Keratinocyte (primary cell): Measurements from ENCODE around the gene GIT2.

Experiments used
- EZH2 ChIP-seq: IDR thresholded peaks from one replicate; pipeline ENCODE4 v1.6.1; 2012; ENCODE audit warnings: inconsistent platforms, mild to moderate bottlenecking, low read length, moderate library complexity
- TF ChIP-seq, protein P1 (sequence below), 3 experiments: IDR thresholded peaks in 1 of 3; conservative IDR thresholded peaks in 1 of 3; optimal IDR thresholded peaks in 1 of 3; 2 replicates in 2 of 3; 3 replicates in 1 of 3; pipeline versions ENCODE3 to v1.5.1; 2011; ENCODE audit warnings: low read length in 3 of 3, mild to moderate bottlenecking in 3 of 3, moderate library complexity in 2 of 3, control low read depth in 1 of 3, inconsistent platforms in 1 of 3; ENCODE audit not compliant: insufficient read depth in 2 of 3; ENCODE audit errors: extremely low read depth in 1 of 3

DNA sequence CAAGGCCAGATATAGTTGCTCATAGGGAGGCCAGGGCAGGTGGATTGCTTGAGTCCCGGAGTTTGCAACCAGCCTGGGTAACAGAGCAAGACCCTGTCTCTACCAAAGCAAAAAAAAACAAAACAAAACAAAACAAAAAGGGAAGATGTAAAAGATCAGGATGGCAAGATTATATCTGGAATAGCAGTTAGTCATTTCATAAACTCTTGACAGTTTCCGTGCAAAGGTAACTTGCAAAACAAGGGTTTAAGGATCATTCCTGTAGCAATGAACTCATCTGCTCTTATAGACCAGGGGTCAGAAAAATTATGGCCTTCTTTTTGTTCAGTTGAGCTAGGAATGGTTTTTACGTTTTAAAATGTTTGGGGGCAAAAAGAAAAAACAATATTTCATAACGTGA lies 29.6 kb downstream of the GIT2 start:
- TF ChIP-seq, protein P1, sequence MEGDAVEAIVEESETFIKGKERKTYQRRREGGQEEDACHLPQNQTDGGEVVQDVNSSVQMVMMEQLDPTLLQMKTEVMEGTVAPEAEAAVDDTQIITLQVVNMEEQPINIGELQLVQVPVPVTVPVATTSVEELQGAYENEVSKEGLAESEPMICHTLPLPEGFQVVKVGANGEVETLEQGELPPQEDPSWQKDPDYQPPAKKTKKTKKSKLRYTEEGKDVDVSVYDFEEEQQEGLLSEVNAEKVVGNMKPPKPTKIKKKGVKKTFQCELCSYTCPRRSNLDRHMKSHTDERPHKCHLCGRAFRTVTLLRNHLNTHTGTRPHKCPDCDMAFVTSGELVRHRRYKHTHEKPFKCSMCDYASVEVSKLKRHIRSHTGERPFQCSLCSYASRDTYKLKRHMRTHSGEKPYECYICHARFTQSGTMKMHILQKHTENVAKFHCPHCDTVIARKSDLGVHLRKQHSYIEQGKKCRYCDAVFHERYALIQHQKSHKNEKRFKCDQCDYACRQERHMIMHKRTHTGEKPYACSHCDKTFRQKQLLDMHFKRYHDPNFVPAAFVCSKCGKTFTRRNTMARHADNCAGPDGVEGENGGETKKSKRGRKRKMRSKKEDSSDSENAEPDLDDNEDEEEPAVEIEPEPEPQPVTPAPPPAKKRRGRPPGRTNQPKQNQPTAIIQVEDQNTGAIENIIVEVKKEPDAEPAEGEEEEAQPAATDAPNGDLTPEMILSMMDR (optimal IDR thresholded peaks at IDR 0.05 in 1 of 3, IDR thresholded peaks at IDR 0.05 in 1 of 3, conservative IDR thresholded peaks at IDR 0.05 in 1 of 3; ENCODE audit: extremely low read depth in 1 of 3, insufficient read depth in 2 of 3, low read length in 3 of 3) = no peak
- no peak for TF ChIP-seq EZH2
